H9 (cell line): ENCODE measurements around the gene CAMTA2. TPM values are rescaled to one million over a fixed set of nuclear protein-coding genes. Genes with fewer than 3 reads are reported as not detected.

Experiments used
- DNase-seq: peaks from one replicate; pipeline ENCODE4 v3.0.0-alpha.2; 2017
- H2AFZ ChIP-seq: one replicate; pipeline ENCODE4 v1.6.1; 2013; ENCODE audit warnings: mild to moderate bottlenecking, low read length, control low read depth, moderate library complexity
- H2AK5ac ChIP-seq: 2 replicates; pipeline ENCODE4 v1.6.1; 2013; ENCODE audit warnings: low read length, control low read depth, mixed read lengths; ENCODE audit not compliant: insufficient read length
- H2BK120ac ChIP-seq: one replicate; pipeline ENCODE4 v1.6.1; 2013; ENCODE audit warnings: low read depth, mild to moderate bottlenecking, low read length, control low read depth, inconsistent platforms; ENCODE audit not compliant: poor library complexity, severe bottlenecking
- H2BK12ac ChIP-seq: 2 replicates; pipeline ENCODE4 v1.6.1; 2013; ENCODE audit warnings: low read length, control low read depth, mixed read lengths, low read depth; ENCODE audit not compliant: insufficient read length
- H2BK15ac ChIP-seq: 2 replicates; pipeline ENCODE4 v1.6.1; 2013; ENCODE audit warnings: low read depth, low read length, control low read depth
- H2BK20ac ChIP-seq: one replicate; pipeline ENCODE4 v1.6.1; 2013; ENCODE audit warnings: low read depth, mild to moderate bottlenecking, low read length, control low read depth, inconsistent platforms; ENCODE audit not compliant: poor library complexity, severe bottlenecking
- H2BK5ac ChIP-seq: 2 replicates; pipeline ENCODE4 v1.6.1; 2013; ENCODE audit warnings: low read length, control low read depth, mixed read lengths; ENCODE audit not compliant: insufficient read length
- H3K14ac ChIP-seq: 2 replicates; pipeline ENCODE4 v1.6.1; 2013; ENCODE audit warnings: low read length, control low read depth; ENCODE audit not compliant: insufficient read depth
- H3K18ac ChIP-seq: 2 replicates; pipeline ENCODE4 v1.6.1; 2013; ENCODE audit warnings: low read depth, mild to moderate bottlenecking, mixed read lengths, low read length, control low read depth; ENCODE audit not compliant: insufficient read length
- H3K23ac ChIP-seq: 2 replicates; pipeline ENCODE4 v1.6.1; 2013; ENCODE audit warnings: low read length, control low read depth, mixed read lengths, low read depth; ENCODE audit not compliant: insufficient read length
- H3K23me2 ChIP-seq: 2 replicates; pipeline ENCODE4 v1.6.1; 2013; ENCODE audit warnings: low read depth, mild to moderate bottlenecking, mixed read lengths, low read length, control low read depth; ENCODE audit not compliant: insufficient read length, poor library complexity, severe bottlenecking
- H3K27ac ChIP-seq: 2 replicates; pipeline ENCODE4 v1.5.1; 2013; ENCODE audit warnings: low read length, control low read depth, mixed read lengths, low read depth; ENCODE audit not compliant: insufficient read length
- H3K27me3 ChIP-seq: 2 replicates; pipeline ENCODE4 v1.6.1; 2013; ENCODE audit warnings: low read length, control low read depth, inconsistent platforms; ENCODE audit not compliant: insufficient read depth
- H3K4ac ChIP-seq: 2 replicates; pipeline ENCODE4 v1.6.1; 2013; ENCODE audit warnings: low read depth, mild to moderate bottlenecking, control low read depth, inconsistent platforms, low read length, moderate library complexity
- H3K4me1 ChIP-seq: 2 replicates; pipeline ENCODE4 v1.6.1; 2013; ENCODE audit warnings: low read length, control low read depth, inconsistent platforms; ENCODE audit not compliant: insufficient read depth
- H3K4me2 ChIP-seq: 2 replicates; pipeline ENCODE4 v1.6.1; 2013; ENCODE audit warnings: low read length, control low read depth, mixed read lengths; ENCODE audit not compliant: insufficient read length, insufficient read depth
- H3K56ac ChIP-seq: 2 replicates; pipeline ENCODE4 v1.6.1; 2013; ENCODE audit warnings: low read depth, mild to moderate bottlenecking, mixed read lengths, low read length, control low read depth; ENCODE audit not compliant: insufficient read length
- H3K79me1 ChIP-seq: 2 replicates; pipeline ENCODE4 v1.6.1; 2013; ENCODE audit warnings: low read depth, mild to moderate bottlenecking, moderate library complexity, low read length, control low read depth, inconsistent platforms; ENCODE audit not compliant: insufficient read depth, poor library complexity, severe bottlenecking
- H3K79me2 ChIP-seq: 2 replicates; pipeline ENCODE4 v1.6.1; 2013; ENCODE audit warnings: low read length, control low read depth, inconsistent platforms; ENCODE audit not compliant: insufficient read depth
- H3K9ac ChIP-seq: 2 replicates; pipeline ENCODE4 v1.6.1; 2013; ENCODE audit warnings: low read length, control low read depth, mixed read lengths; ENCODE audit not compliant: insufficient read length; ENCODE audit errors: extremely low read depth
- H3K9me3 ChIP-seq: one replicate; pipeline ENCODE4 v1.6.1; 2013; ENCODE audit warnings: low read depth, low read length, inconsistent platforms; ENCODE audit not compliant: control insufficient read depth
- H3T11ph ChIP-seq: one replicate; pipeline ENCODE4 v1.6.1; 2013; ENCODE audit warnings: mild to moderate bottlenecking, low read length, control low read depth, inconsistent platforms
- H4K20me1 ChIP-seq: one replicate; pipeline ENCODE4 v1.6.1; 2013; ENCODE audit not compliant: control insufficient read depth, insufficient read length, insufficient read depth
- H4K5ac ChIP-seq: 2 replicates; pipeline ENCODE4 v1.6.1; 2013; ENCODE audit warnings: low read depth, mild to moderate bottlenecking, mixed read lengths, low read length, control low read depth; ENCODE audit not compliant: insufficient read length
- H4K8ac ChIP-seq: replicated peaks from 2 replicates; pipeline ENCODE4 v1.6.1; 2013; ENCODE audit warnings: low read length, control low read depth, mixed read lengths, low read depth; ENCODE audit not compliant: insufficient read length
- H4K91ac ChIP-seq: 2 replicates; pipeline ENCODE4 v1.6.1; 2013; ENCODE audit warnings: low read depth, mild to moderate bottlenecking, moderate library complexity, mixed read lengths, low read length, control low read depth; ENCODE audit not compliant: insufficient read length
- H3K27ac Mint-ChIP-seq, 3 experiments: 2 replicates in 2 of 3; 3 replicates in 1 of 3; pipeline ENCODE4 v1.8.0; 2020 to 2021; ENCODE audit warnings: mixed read lengths in 3 of 3, mild to moderate bottlenecking in 1 of 3, moderate library complexity in 1 of 3
- H3K27me3 Mint-ChIP-seq: 2 replicates; pipeline ENCODE4 v1.8.0; 2021; ENCODE audit warnings: low read depth, mild to moderate bottlenecking, moderate library complexity, mixed read lengths
- H3K36me3 Mint-ChIP-seq, 3 experiments: 2 replicates in 2 of 3; 3 replicates in 1 of 3; pipeline ENCODE4 v1.8.0; 2020 to 2021; ENCODE audit warnings: low read depth in 3 of 3, mixed read lengths in 3 of 3; ENCODE audit not compliant: insufficient read depth in 1 of 3
- H3K4me1 Mint-ChIP-seq, 2 experiments: 2 replicates each; pipeline ENCODE4 v1.8.0; 2020; ENCODE audit warnings: mixed read lengths in 2 of 2
- H3K4me3 Mint-ChIP-seq, 2 experiments: 2 replicates in 1 of 2; 3 replicates in 1 of 2; pipeline ENCODE4 v1.8.0; 2020 to 2021; ENCODE audit warnings: mild to moderate bottlenecking in 2 of 2, mixed read lengths in 2 of 2, moderate library complexity in 1 of 2
- H3K9me3 Mint-ChIP-seq, 2 experiments: 2 replicates in 1 of 2; 3 replicates in 1 of 2; pipeline ENCODE4 v1.8.0; 2020; ENCODE audit warnings: mild to moderate bottlenecking in 2 of 2, mixed read lengths in 2 of 2, moderate library complexity in 1 of 2
- CTCF ChIP-seq: fragments of 200-600 bp; sonication (generic); conservative IDR thresholded peaks from 3 replicates; pipeline ENCODE4 v1.8.0; 2021; ENCODE audit warnings: antibody characterized with exemption, mild to moderate bottlenecking
- WGBS: extraction: QIAGEN DNeasy Blood & Tissue Kit; methylation state at CpG from one replicate; pipeline ENCODE4 v1.1.7; 2013; ENCODE audit warnings: missing lambda C conversion rate, low lambda C conversion rate, mixed read lengths; ENCODE audit not compliant: insufficient read length; ENCODE audit errors: extremely low coverage; 5-methylcytosine and 5-hydroxymethylcytosine counted together
- total RNA-seq: library from RNA; stranded (reverse); gene quantifications from 2 replicates; pipeline ENCODE4 v1.2.1, GENCODE V29; 2021

The CAMTA2 gene
- total RNA-seq, 1 experiment from 2014 or later, result 15.6 TPM

- H3K27me3 Mint-ChIP-seq, result peaks cover 49% of the 10 kb centered on the region
- Histone ChIP-seq H4K20me1 (no peaks in the 10 kb centered on the region), H2BK15ac (no peak overlapping the region), H2BK20ac (no peak overlapping the region), H3K27me3 (no peaks in the 10 kb centered on the region; the same call in 1 of the 2 replicates), H3K4me2 (no peak overlapping the region), H3K79me1 (no peaks in the 10 kb centered on the region), H3K18ac (no peak overlapping the region), H3K9ac (no peak overlapping the region), H3K4ac (no peak overlapping the region), H3K27ac (no peak overlapping the region), H2BK5ac (no peak overlapping the region), H2AK5ac (no peak overlapping the region), H3K9me3 (no peaks in the 10 kb centered on the region), H2AFZ (no peak overlapping the region), H3T11ph (no peak overlapping the region), H3K79me2 (no peaks in the 10 kb centered on the region), H2BK12ac (no peak overlapping the region), H2BK120ac (no peak overlapping the region), H4K5ac (no peak overlapping the region), H3K23me2 (no peaks in the 10 kb centered on the region), H4K8ac (no peak overlapping the region), H4K91ac (no peak overlapping the region), H3K14ac (no peak overlapping the region), H3K4me1 (no peaks in the 10 kb centered on the region), H3K23ac (no peak overlapping the region), H3K56ac (no peak overlapping the region)
- no peaks in the 10 kb centered on the region for H3K9me3 Mint-ChIP-seq
- no peak for TF ChIP-seq CTCF
- H3K4me3 Mint-ChIP-seq, result no peak overlapping the region
- WGBS, result no CpG with 5 or more reads among the region's 14 CpGs
- DNase-seq, result peak; percentile 30
- H3K4me1 Mint-ChIP-seq, result peaks cover 0 to 3% of the 10 kb centered on the region in 2 experiments; a peak in 1 of 4 replicates
- H3K36me3 Mint-ChIP-seq, result no peaks in the 10 kb centered on the region
- H3K27ac Mint-ChIP-seq, result no peak overlapping the region
These were observed 47.2 kb upstream of the CAMTA2 start for GRCh38 chr17:5034651-5035050.
